HL-60 (cell line): Measurements from ENCODE around the gene BMP2.

Source experiments
- GABPA ChIP-seq: IDR thresholded peaks from 2 replicates; pipeline ENCODE4 v1.6.1; 2012; ENCODE audit warnings: low read depth
- POLR2AphosphoS5 ChIP-seq: IDR thresholded peaks from 2 replicates; pipeline ENCODE4 v1.6.1; 2012; ENCODE audit warnings: low read depth
- SPI1 ChIP-seq: IDR thresholded peaks from 2 replicates; pipeline ENCODE4 v1.6.1; 2012; ENCODE audit warnings: low read depth, mild to moderate bottlenecking, borderline replicate concordance
- TF ChIP-seq, protein P1 (sequence below): IDR thresholded peaks from one replicate; pipeline ENCODE4 v1.5.1; 2011; ENCODE audit warnings: low read length, control low read depth, inconsistent platforms; ENCODE audit not compliant: insufficient read depth
- TF ChIP-seq, protein P2 (sequence below): IDR thresholded peaks from 2 replicates; pipeline ENCODE4 v1.6.1; 2012; ENCODE audit warnings: low read depth; ENCODE audit not compliant: insufficient replicate concordance

DNA sequence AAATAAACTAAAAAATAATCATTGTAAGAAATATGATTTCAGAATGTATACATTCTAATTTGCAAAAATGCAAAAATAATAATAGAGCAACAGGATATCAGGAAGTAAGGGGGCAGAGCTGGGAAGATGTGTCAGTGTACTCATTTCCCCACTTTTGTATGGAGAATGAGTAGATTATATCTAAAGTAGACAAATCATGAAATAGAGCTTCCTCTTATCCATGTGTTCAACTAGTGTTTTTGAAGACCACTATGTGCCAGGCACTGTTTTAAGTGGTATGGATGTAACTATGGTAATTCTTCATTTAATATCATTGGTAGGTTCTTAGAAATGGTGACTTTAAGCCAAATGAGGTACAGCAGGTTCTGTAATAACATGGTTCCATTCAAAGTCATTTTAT lies 17.0 kb upstream of the BMP2 start:
- TF ChIP-seq, protein P1, sequence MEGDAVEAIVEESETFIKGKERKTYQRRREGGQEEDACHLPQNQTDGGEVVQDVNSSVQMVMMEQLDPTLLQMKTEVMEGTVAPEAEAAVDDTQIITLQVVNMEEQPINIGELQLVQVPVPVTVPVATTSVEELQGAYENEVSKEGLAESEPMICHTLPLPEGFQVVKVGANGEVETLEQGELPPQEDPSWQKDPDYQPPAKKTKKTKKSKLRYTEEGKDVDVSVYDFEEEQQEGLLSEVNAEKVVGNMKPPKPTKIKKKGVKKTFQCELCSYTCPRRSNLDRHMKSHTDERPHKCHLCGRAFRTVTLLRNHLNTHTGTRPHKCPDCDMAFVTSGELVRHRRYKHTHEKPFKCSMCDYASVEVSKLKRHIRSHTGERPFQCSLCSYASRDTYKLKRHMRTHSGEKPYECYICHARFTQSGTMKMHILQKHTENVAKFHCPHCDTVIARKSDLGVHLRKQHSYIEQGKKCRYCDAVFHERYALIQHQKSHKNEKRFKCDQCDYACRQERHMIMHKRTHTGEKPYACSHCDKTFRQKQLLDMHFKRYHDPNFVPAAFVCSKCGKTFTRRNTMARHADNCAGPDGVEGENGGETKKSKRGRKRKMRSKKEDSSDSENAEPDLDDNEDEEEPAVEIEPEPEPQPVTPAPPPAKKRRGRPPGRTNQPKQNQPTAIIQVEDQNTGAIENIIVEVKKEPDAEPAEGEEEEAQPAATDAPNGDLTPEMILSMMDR = no peak
- no peak for TF ChIP-seq POLR2AphosphoS5
- TF ChIP-seq, protein P2, sequence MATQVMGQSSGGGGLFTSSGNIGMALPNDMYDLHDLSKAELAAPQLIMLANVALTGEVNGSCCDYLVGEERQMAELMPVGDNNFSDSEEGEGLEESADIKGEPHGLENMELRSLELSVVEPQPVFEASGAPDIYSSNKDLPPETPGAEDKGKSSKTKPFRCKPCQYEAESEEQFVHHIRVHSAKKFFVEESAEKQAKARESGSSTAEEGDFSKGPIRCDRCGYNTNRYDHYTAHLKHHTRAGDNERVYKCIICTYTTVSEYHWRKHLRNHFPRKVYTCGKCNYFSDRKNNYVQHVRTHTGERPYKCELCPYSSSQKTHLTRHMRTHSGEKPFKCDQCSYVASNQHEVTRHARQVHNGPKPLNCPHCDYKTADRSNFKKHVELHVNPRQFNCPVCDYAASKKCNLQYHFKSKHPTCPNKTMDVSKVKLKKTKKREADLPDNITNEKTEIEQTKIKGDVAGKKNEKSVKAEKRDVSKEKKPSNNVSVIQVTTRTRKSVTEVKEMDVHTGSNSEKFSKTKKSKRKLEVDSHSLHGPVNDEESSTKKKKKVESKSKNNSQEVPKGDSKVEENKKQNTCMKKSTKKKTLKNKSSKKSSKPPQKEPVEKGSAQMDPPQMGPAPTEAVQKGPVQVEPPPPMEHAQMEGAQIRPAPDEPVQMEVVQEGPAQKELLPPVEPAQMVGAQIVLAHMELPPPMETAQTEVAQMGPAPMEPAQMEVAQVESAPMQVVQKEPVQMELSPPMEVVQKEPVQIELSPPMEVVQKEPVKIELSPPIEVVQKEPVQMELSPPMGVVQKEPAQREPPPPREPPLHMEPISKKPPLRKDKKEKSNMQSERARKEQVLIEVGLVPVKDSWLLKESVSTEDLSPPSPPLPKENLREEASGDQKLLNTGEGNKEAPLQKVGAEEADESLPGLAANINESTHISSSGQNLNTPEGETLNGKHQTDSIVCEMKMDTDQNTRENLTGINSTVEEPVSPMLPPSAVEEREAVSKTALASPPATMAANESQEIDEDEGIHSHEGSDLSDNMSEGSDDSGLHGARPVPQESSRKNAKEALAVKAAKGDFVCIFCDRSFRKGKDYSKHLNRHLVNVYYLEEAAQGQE = no peak
- no peak for TF ChIP-seq GABPA
- no peak for TF ChIP-seq SPI1
